Measurements from ENCODE around the gene SLC2A6. TPM values are rescaled to one million over a fixed set of nuclear protein-coding genes. Genes with fewer than 3 reads are reported as not detected.

The SLC2A6 gene
- total and polyA plus RNA-seq, 11 donors = 1.8 to 10.4 (median 3.2) TPM

DNA sequence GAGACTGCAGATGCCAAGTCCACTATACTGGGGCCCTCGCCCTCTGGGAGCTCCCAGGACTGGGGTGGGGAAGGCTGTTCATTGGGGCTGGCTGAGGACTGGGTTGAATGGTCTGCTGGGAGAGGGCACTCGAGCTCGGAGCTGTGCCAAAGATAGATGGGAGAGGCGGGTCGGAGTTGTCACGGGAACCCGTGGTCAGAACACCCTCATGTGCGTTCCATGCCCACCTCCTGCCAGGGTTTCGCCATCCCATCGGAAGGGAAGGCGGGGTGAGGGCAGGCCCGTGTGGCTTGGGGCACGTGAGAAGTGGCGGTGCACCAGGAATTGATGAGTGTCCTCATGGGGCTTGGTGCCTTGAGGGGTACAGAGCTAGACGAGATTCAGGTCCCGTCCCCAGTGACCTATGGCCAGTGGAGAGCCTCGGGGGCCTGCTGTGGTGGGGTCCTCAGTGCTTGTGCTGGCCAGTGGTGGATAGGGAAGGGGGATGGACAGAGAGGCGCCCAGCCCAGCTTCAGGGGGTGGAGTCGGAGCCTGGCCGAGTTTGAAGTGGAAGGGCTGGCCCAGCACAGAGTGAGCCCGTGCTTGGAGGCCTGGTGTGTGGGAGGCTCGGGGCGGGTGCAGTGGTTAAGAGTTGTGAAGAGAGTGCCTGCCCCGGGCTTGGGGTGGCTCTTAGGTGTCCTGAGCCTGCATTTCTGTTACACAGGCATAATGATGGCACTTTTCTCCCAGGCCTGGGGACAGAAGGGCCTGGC, 14.9 kb downstream of the SLC2A6 start:
- DNase-seq (no peak), ATAC-seq (no peak)
- intact Hi-C loops (cut with DNase I) = loop anchor here in 1 of 10 donors (10.0 kb wide), 1 partner anchor 49 kb away; the partner anchor contains the start of gene REXO4
- H3K27me3 ChIP-seq = no peaks in the 10 kb centered on the region
- H3K27ac ChIP-seq = no peak overlapping the region
- 82 to 85% (median 83%) methylated on average over 24 of the region's 24 CpGs for WGBS, 4 donors
- H3K36me3 ChIP-seq = peaks cover 0 to 23% (median 3%) of the 10 kb centered on the region in 9 donors
- TF ChIP-seq POLR2A (IDR thresholded peaks at IDR 0.05) = no peak
- TF ChIP-seq, protein P1, sequence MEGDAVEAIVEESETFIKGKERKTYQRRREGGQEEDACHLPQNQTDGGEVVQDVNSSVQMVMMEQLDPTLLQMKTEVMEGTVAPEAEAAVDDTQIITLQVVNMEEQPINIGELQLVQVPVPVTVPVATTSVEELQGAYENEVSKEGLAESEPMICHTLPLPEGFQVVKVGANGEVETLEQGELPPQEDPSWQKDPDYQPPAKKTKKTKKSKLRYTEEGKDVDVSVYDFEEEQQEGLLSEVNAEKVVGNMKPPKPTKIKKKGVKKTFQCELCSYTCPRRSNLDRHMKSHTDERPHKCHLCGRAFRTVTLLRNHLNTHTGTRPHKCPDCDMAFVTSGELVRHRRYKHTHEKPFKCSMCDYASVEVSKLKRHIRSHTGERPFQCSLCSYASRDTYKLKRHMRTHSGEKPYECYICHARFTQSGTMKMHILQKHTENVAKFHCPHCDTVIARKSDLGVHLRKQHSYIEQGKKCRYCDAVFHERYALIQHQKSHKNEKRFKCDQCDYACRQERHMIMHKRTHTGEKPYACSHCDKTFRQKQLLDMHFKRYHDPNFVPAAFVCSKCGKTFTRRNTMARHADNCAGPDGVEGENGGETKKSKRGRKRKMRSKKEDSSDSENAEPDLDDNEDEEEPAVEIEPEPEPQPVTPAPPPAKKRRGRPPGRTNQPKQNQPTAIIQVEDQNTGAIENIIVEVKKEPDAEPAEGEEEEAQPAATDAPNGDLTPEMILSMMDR (IDR thresholded peaks at IDR 0.05) = no peak
- no peak overlapping the region for H3K4me3 ChIP-seq
- peaks cover 0 to 16% (median 10%) of the 10 kb centered on the region in 12 donors for H3K4me1 ChIP-seq
- H3K9me3 ChIP-seq = no peaks in the 10 kb centered on the region

- H3K27me3 ChIP-seq = no peaks in the 10 kb centered on the region
- peaks cover 0 to 21% (median 13%) of the 10 kb centered on the region in 12 donors for H3K4me1 ChIP-seq
- DNase-seq = no peak
- no peaks in the 10 kb centered on the region for H3K9me3 ChIP-seq
- H3K36me3 ChIP-seq = peaks cover 0 to 16% (median 3%) of the 10 kb centered on the region in 9 donors
- no peak for ATAC-seq
- TF ChIP-seq, protein P1 (IDR thresholded peaks at IDR 0.05) = no peak
- TF ChIP-seq POLR2A (IDR thresholded peaks at IDR 0.05) = no peak
- 89 to 94% (median 92%) methylated on average over 21 to 22 of the region's 22 CpGs for WGBS, 4 donors
- intact Hi-C loops (cut with DNase I) = loop anchor here in 1 of 10 donors (10.0 kb wide), 1 partner anchor 49 kb away; the partner anchor contains the start of gene REXO4
- no peak overlapping the region for H3K4me3 ChIP-seq
- no peak overlapping the region for H3K27ac ChIP-seq
These were observed 15.6 kb downstream of the SLC2A6 start for GRCh38 chr9:133463234-133463863.

DNA sequence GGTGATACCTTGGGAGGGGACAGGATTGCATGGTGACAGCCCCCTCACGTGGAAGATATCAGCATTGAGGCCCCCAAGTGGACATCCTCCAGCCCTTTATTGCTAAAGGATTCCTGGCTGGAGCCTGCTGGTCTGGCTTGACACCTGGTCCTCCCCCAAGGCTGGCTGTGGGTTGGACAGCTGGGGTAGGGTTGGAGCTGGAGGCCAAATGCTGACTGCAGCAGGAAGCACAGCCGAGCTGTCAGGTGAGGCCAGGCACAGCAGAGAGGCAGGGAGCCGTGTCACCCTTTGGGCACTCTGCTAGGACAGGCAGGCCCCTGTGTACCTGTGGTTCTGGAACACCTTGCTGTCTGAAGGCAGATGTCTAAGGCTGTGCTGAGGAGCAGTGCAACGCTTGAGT, 16.9 kb downstream of the SLC2A6 start:
- 79 to 86% (median 80%) methylated on average over 4 of the region's 4 CpGs for WGBS, 4 donors
- H3K4me1 ChIP-seq = peaks cover 0 to 21% (median 13%) of the 10 kb centered on the region in 12 donors
- H3K27ac ChIP-seq = no peak overlapping the region
- TF ChIP-seq, protein P1 (IDR thresholded peaks at IDR 0.05) = no peak
- TF ChIP-seq POLR2A (IDR thresholded peaks at IDR 0.05) = no peak
- H3K36me3 ChIP-seq = peaks cover 0 to 13% (median 3%) of the 10 kb centered on the region in 9 donors
- no peaks in the 10 kb centered on the region for H3K9me3 ChIP-seq
- DNase-seq (no peak), ATAC-seq (no peak)
- intact Hi-C loops (cut with DNase I) = loop anchor here in 3 of 10 donors (2.0 to 10.0 kb wide), 3 partner anchors 17 to 47 kb away; partner anchors contain the start of genes REXO4 (in 2 of the 3) and SLC2A6 (in 1 of the 3)
- no peaks in the 10 kb centered on the region for H3K27me3 ChIP-seq
- no peak overlapping the region for H3K4me3 ChIP-seq

Measured in heart left ventricle (tissue), 16 donors.